Liver (tissue), 3 donors: ENCODE measurements around the gene ETNK1.

ENCODE experiments used
- EGR1 ChIP-seq, 2 donors: IDR thresholded peaks; 2 replicates each; pipeline ENCODE4 v1.6.1; 2016 to 2018; ENCODE audit warnings: antibody characterized with exemption in 2 of 2, low read depth in 2 of 2
- FOXA1 ChIP-seq: IDR thresholded peaks from 2 replicates; pipeline ENCODE4 v1.6.1; 2016; ENCODE audit warnings: antibody characterized with exemption
- HNF4G ChIP-seq: IDR thresholded peaks from 2 replicates; pipeline ENCODE4 v1.6.1; 2016; ENCODE audit warnings: antibody characterized with exemption
- JUND ChIP-seq, 2 donors: IDR thresholded peaks; 2 replicates each; pipeline ENCODE4 v1.6.1; 2016; ENCODE audit warnings: antibody characterized with exemption in 2 of 2
- MAX ChIP-seq: IDR thresholded peaks from 2 replicates; pipeline ENCODE4 v1.6.1; 2016; ENCODE audit warnings: antibody characterized with exemption
- SP1 ChIP-seq: IDR thresholded peaks from 2 replicates; pipeline ENCODE4 v1.6.1; 2018; ENCODE audit warnings: antibody characterized with exemption, mild to moderate bottlenecking
- TAF1 ChIP-seq: conservative IDR thresholded peaks from 2 replicates; pipeline ENCODE4 v1.6.1; 2016; ENCODE audit warnings: antibody characterized with exemption, mild to moderate bottlenecking
- YY1 ChIP-seq: IDR thresholded peaks from 2 replicates; pipeline ENCODE4 v1.6.1; 2016; ENCODE audit warnings: antibody characterized with exemption, mild to moderate bottlenecking
- TF ChIP-seq, protein P1 (sequence below): fragments of 150-350 bp; IDR thresholded peaks from 2 replicates; pipeline ENCODE4 v1.5.1; 2017; ENCODE audit warnings: improper control_type of control experiment, low read depth, low read length; ENCODE audit not compliant: missing input control
- donor health status: healthy.
- donor health status: healthy.

GRCh38 chr12:22692964-22693555 is 68.1 kb downstream of the ETNK1 start:
- TF ChIP-seq, protein P1, sequence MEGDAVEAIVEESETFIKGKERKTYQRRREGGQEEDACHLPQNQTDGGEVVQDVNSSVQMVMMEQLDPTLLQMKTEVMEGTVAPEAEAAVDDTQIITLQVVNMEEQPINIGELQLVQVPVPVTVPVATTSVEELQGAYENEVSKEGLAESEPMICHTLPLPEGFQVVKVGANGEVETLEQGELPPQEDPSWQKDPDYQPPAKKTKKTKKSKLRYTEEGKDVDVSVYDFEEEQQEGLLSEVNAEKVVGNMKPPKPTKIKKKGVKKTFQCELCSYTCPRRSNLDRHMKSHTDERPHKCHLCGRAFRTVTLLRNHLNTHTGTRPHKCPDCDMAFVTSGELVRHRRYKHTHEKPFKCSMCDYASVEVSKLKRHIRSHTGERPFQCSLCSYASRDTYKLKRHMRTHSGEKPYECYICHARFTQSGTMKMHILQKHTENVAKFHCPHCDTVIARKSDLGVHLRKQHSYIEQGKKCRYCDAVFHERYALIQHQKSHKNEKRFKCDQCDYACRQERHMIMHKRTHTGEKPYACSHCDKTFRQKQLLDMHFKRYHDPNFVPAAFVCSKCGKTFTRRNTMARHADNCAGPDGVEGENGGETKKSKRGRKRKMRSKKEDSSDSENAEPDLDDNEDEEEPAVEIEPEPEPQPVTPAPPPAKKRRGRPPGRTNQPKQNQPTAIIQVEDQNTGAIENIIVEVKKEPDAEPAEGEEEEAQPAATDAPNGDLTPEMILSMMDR, result no peak
- no peak for TF ChIP-seq JUND (IDR thresholded peaks at IDR 0.05)
- no peak for TF ChIP-seq MAX
- no peak for TF ChIP-seq SP1
- no peak for TF ChIP-seq EGR1 (IDR thresholded peaks at IDR 0.05; ENCODE audit: low read depth in 2 of 2)
- no peak for TF ChIP-seq TAF1
- TF ChIP-seq YY1, result no peak
- TF ChIP-seq FOXA1, result no peak
- TF ChIP-seq HNF4G, result no peak
